Esophagus squamous epithelium (tissue), 4 donors: ENCODE measurements around the gene KIF5C.

ENCODE experiments used
- CTCF ChIP-seq, 6 experiments: fragments of 450-650 bp in 4 of 6; fragments of 200-600 bp in 2 of 6; sonication (generic) in 2 of 6; IDR thresholded peaks; one replicate each; pipeline ENCODE4 v1.5.1; 2016 to 2019; ENCODE audit warnings: antibody characterized with exemption in 6 of 6, mild to moderate bottlenecking in 4 of 6, moderate library complexity in 4 of 6
- POLR2A ChIP-seq, 4 donors: fragments of 450-650 bp; IDR thresholded peaks; one replicate each; pipeline ENCODE4 v1.6.1; 2017; ENCODE audit warnings: antibody characterized with exemption in 4 of 4, mild to moderate bottlenecking in 4 of 4, moderate library complexity in 3 of 4

- TF ChIP-seq CTCF (IDR thresholded peaks at IDR 0.05) (no peak), POLR2A (IDR thresholded peaks at IDR 0.05) (no peak)
These were observed 103.1 kb downstream of the KIF5C start for GRCh38 chr2:148978026-148978685.
